Vagina (tissue), 2 donors: ENCODE measurements around the gene MMP24.

ENCODE experiments used
- CTCF ChIP-seq, 3 experiments: fragments of 450-650 bp in 2 of 3; fragments of 200-600 bp in 1 of 3; sonication (generic) in 1 of 3; IDR thresholded peaks; one replicate each; pipeline ENCODE4 v1.5.1; 2017 to 2019; ENCODE audit warnings: antibody characterized with exemption in 3 of 3, mild to moderate bottlenecking in 2 of 3, moderate library complexity in 2 of 3
- POLR2A ChIP-seq, 2 donors: fragments of 450-650 bp; IDR thresholded peaks; one replicate each; pipeline ENCODE4 v1.6.1; 2017; ENCODE audit warnings: antibody characterized with exemption in 2 of 2, mild to moderate bottlenecking in 2 of 2, moderate library complexity in 2 of 2
- POLR2AphosphoS5 ChIP-seq, 2 donors: sonication (generic); formaldehyde crosslinking; IDR thresholded peaks; one replicate each; pipeline ENCODE4 v1.9.0; 2017; ENCODE audit warnings: antibody characterized with exemption in 2 of 2, mild to moderate bottlenecking in 2 of 2, low read depth in 1 of 2; ENCODE audit not compliant: insufficient read depth in 1 of 2

GRCh38 chr20:35260426-35260825 is 33.9 kb downstream of the MMP24 start:
- TF ChIP-seq CTCF (IDR thresholded peaks at IDR 0.05) = no peak
- TF ChIP-seq POLR2A (IDR thresholded peaks at IDR 0.05) = no peak
- no peak for TF ChIP-seq POLR2AphosphoS5 (IDR thresholded peaks at IDR 0.05; ENCODE audit: insufficient read depth in 1 of 2, low read depth in 1 of 2)
